ENCODE measurements around the gene KANK3.

DNA sequence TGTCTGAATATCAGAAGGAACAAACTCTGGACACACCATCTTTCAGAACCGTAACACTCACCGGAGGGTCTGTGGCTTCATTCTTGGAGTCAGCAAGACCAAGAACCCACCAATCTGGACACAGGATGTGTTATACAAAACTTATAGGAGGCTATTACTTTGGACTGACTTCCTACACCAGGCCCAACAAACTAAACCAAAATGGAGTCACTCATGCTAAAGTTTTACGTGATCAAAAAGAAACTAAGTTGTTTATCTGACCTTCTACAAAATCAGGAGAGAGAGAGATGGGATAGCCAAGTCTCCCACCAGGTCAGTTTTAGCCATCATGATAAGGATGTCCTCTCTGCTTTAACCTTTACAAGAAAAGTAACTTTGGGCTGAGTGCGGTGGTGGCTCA is 43.9 kb upstream of the KANK3 start:
- TF ChIP-seq, protein P1, sequence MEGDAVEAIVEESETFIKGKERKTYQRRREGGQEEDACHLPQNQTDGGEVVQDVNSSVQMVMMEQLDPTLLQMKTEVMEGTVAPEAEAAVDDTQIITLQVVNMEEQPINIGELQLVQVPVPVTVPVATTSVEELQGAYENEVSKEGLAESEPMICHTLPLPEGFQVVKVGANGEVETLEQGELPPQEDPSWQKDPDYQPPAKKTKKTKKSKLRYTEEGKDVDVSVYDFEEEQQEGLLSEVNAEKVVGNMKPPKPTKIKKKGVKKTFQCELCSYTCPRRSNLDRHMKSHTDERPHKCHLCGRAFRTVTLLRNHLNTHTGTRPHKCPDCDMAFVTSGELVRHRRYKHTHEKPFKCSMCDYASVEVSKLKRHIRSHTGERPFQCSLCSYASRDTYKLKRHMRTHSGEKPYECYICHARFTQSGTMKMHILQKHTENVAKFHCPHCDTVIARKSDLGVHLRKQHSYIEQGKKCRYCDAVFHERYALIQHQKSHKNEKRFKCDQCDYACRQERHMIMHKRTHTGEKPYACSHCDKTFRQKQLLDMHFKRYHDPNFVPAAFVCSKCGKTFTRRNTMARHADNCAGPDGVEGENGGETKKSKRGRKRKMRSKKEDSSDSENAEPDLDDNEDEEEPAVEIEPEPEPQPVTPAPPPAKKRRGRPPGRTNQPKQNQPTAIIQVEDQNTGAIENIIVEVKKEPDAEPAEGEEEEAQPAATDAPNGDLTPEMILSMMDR (IDR thresholded peaks at IDR 0.05) = no peak
- no peak for TF ChIP-seq SIN3A (IDR thresholded peaks at IDR 0.05; ENCODE audit: borderline replicate concordance, insufficient read depth, low read depth, low read length)
